ENCODE data around the gene TP53RK.
A peak's percentile ranks its signal among the peaks of the same experiment; 100 is the strongest.

TP53RK gene

GRCh38 chr20:46689082-46689753 lies at the start of gene TP53RK:
TP53RK (minus strand) TSS chr20:46689444; CDS start chr20:46689414, 30 bp downstream.
- H3K4me3 ChIP-seq (ENCODE audit: low read depth, low read length): peak within 1 kb of the TSS; percentile 87
- no peak for TF ChIP-seq CTCF (IDR thresholded peaks at IDR 0.05; ENCODE audit: low read depth, low read length)

GRCh38 chr20:46735436-46735835 lies 46.2 kb upstream of the TP53RK start:
- TF ChIP-seq CTCF (IDR thresholded peaks at IDR 0.05; ENCODE audit: low read depth, low read length): no peak
- no peak overlapping the region for H3K4me3 ChIP-seq (ENCODE audit: low read depth, low read length)

- H3K4me3 ChIP-seq (ENCODE audit: low read depth, low read length): no peak overlapping the region
- TF ChIP-seq CTCF (IDR thresholded peaks at IDR 0.05; ENCODE audit: low read depth, low read length): no peak
Measured at GRCh38 chr20:46731770-46732169, 42.5 kb upstream of the TP53RK start.

GRCh38 chr20:46725186-46726165 lies 36.2 kb upstream of the TP53RK start:
- no peak for TF ChIP-seq CTCF (IDR thresholded peaks at IDR 0.05; ENCODE audit: low read depth, low read length)
- H3K4me3 ChIP-seq (ENCODE audit: low read depth, low read length): no peak overlapping the region

GRCh38 chr20:46724343-46724959 lies 35.2 kb upstream of the TP53RK start:
- no peak for TF ChIP-seq CTCF (IDR thresholded peaks at IDR 0.05; ENCODE audit: low read depth, low read length)
- H3K4me3 ChIP-seq (ENCODE audit: low read depth, low read length): no peak overlapping the region

- TF ChIP-seq CTCF (IDR thresholded peaks at IDR 0.05; ENCODE audit: low read depth, low read length): no peak
- H3K4me3 ChIP-seq (ENCODE audit: low read depth, low read length): no peak overlapping the region
Measured at GRCh38 chr20:46723039-46723438, 33.8 kb upstream of the TP53RK start.
